Measurements from ENCODE around the gene CAPZA2. TPM values are rescaled to one million over a fixed set of nuclear protein-coding genes. Genes with fewer than 3 reads are reported as not detected.

Gene CAPZA2
- total and polyA plus RNA-seq, 9 of the 15 experiments (the other 6 are each of a cell fraction or from before 2014, with no cell fraction given): 67.0 to 524 (median 176) TPM

DNA sequence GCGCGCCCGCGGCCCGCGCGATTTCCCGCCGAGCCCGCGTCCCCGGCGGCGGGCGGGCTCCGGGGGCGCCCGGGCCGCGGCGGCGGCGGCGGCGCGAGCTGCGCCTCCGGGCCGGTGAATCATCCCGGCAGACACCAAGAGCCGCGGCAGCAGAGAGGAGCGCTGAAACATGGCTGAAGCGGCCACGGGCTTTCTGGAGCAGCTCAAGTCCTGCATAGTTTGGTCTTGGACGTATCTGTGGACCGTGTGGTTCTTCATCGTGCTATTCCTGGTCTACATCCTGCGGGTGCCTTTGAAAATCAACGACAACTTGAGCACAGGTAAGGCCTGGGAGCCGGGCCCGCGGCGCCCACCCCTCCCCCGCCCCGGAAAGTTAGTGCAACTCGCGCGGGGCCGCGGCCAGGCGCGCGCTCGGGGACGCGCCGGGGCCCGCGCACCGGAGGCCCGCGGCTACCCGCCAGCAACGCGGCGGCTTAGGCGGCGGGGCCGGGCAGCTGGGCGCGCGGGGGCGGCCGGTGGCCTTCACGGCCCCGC lies 91.1 kb downstream of the CAPZA2 start, which contains the start of gene ST7 (continued):
- TF ChIP-seq, protein P1, sequence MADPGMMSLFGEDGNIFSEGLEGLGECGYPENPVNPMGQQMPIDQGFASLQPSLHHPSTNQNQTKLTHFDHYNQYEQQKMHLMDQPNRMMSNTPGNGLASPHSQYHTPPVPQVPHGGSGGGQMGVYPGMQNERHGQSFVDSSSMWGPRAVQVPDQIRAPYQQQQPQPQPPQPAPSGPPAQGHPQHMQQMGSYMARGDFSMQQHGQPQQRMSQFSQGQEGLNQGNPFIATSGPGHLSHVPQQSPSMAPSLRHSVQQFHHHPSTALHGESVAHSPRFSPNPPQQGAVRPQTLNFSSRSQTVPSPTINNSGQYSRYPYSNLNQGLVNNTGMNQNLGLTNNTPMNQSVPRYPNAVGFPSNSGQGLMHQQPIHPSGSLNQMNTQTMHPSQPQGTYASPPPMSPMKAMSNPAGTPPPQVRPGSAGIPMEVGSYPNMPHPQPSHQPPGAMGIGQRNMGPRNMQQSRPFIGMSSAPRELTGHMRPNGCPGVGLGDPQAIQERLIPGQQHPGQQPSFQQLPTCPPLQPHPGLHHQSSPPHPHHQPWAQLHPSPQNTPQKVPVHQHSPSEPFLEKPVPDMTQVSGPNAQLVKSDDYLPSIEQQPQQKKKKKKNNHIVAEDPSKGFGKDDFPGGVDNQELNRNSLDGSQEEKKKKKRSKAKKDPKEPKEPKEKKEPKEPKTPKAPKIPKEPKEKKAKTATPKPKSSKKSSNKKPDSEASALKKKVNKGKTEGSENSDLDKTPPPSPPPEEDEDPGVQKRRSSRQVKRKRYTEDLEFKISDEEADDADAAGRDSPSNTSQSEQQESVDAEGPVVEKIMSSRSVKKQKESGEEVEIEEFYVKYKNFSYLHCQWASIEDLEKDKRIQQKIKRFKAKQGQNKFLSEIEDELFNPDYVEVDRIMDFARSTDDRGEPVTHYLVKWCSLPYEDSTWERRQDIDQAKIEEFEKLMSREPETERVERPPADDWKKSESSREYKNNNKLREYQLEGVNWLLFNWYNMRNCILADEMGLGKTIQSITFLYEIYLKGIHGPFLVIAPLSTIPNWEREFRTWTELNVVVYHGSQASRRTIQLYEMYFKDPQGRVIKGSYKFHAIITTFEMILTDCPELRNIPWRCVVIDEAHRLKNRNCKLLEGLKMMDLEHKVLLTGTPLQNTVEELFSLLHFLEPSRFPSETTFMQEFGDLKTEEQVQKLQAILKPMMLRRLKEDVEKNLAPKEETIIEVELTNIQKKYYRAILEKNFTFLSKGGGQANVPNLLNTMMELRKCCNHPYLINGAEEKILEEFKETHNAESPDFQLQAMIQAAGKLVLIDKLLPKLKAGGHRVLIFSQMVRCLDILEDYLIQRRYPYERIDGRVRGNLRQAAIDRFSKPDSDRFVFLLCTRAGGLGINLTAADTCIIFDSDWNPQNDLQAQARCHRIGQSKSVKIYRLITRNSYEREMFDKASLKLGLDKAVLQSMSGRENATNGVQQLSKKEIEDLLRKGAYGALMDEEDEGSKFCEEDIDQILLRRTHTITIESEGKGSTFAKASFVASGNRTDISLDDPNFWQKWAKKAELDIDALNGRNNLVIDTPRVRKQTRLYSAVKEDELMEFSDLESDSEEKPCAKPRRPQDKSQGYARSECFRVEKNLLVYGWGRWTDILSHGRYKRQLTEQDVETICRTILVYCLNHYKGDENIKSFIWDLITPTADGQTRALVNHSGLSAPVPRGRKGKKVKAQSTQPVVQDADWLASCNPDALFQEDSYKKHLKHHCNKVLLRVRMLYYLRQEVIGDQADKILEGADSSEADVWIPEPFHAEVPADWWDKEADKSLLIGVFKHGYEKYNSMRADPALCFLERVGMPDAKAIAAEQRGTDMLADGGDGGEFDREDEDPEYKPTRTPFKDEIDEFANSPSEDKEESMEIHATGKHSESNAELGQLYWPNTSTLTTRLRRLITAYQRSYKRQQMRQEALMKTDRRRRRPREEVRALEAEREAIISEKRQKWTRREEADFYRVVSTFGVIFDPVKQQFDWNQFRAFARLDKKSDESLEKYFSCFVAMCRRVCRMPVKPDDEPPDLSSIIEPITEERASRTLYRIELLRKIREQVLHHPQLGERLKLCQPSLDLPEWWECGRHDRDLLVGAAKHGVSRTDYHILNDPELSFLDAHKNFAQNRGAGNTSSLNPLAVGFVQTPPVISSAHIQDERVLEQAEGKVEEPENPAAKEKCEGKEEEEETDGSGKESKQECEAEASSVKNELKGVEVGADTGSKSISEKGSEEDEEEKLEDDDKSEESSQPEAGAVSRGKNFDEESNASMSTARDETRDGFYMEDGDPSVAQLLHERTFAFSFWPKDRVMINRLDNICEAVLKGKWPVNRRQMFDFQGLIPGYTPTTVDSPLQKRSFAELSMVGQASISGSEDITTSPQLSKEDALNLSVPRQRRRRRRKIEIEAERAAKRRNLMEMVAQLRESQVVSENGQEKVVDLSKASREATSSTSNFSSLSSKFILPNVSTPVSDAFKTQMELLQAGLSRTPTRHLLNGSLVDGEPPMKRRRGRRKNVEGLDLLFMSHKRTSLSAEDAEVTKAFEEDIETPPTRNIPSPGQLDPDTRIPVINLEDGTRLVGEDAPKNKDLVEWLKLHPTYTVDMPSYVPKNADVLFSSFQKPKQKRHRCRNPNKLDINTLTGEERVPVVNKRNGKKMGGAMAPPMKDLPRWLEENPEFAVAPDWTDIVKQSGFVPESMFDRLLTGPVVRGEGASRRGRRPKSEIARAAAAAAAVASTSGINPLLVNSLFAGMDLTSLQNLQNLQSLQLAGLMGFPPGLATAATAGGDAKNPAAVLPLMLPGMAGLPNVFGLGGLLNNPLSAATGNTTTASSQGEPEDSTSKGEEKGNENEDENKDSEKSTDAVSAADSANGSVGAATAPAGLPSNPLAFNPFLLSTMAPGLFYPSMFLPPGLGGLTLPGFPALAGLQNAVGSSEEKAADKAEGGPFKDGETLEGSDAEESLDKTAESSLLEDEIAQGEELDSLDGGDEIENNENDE (IDR thresholded peaks at IDR 0.05; ENCODE audit: low read depth, low read length): no peak
- TF ChIP-seq, protein P2, sequence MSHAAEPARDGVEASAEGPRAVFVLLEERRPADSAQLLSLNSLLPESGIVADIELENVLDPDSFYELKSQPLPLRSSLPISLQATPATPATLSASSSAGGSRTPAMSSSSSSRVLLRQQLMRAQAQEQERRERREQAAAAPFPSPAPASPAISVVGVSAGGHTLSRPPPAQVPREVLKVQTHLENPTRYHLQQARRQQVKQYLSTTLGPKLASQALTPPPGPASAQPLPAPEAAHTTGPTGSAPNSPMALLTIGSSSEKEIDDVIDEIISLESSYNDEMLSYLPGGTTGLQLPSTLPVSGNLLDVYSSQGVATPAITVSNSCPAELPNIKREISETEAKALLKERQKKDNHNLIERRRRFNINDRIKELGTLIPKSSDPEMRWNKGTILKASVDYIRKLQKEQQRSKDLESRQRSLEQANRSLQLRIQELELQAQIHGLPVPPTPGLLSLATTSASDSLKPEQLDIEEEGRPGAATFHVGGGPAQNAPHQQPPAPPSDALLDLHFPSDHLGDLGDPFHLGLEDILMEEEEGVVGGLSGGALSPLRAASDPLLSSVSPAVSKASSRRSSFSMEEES (CRISPR knock-in tag; IDR thresholded peaks at IDR 0.05): no peak
- no peak for TF ChIP-seq ELF4 (CRISPR knock-in tag; IDR thresholded peaks at IDR 0.05)
- TF ChIP-seq SAP30 (IDR thresholded peaks at IDR 0.05; ENCODE audit: borderline replicate concordance, insufficient read depth, low read depth, low read length, poor library complexity, severe bottlenecking): no peak
- TF ChIP-seq GTF2F1 (IDR thresholded peaks at IDR 0.05; ENCODE audit: low read depth, low read length): no peak
- no peak for TF ChIP-seq MIER1 (IDR thresholded peaks at IDR 0.05; ENCODE audit: low read depth)
- TF ChIP-seq, protein P3, sequence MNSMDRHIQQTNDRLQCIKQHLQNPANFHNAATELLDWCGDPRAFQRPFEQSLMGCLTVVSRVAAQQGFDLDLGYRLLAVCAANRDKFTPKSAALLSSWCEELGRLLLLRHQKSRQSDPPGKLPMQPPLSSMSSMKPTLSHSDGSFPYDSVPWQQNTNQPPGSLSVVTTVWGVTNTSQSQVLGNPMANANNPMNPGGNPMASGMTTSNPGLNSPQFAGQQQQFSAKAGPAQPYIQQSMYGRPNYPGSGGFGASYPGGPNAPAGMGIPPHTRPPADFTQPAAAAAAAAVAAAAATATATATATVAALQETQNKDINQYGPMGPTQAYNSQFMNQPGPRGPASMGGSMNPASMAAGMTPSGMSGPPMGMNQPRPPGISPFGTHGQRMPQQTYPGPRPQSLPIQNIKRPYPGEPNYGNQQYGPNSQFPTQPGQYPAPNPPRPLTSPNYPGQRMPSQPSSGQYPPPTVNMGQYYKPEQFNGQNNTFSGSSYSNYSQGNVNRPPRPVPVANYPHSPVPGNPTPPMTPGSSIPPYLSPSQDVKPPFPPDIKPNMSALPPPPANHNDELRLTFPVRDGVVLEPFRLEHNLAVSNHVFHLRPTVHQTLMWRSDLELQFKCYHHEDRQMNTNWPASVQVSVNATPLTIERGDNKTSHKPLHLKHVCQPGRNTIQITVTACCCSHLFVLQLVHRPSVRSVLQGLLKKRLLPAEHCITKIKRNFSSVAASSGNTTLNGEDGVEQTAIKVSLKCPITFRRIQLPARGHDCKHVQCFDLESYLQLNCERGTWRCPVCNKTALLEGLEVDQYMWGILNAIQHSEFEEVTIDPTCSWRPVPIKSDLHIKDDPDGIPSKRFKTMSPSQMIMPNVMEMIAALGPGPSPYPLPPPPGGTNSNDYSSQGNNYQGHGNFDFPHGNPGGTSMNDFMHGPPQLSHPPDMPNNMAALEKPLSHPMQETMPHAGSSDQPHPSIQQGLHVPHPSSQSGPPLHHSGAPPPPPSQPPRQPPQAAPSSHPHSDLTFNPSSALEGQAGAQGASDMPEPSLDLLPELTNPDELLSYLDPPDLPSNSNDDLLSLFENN (IDR thresholded peaks at IDR 0.05; ENCODE audit: low read depth in 2 of 2, low read length in 2 of 2): 0 out of 4 replicates have a peak, but pooled peaks of 1 of the 2 experiments have one; percentile 44
- no peak for TF ChIP-seq ZNF408 (CRISPR knock-in tag; IDR thresholded peaks at IDR 0.05; ENCODE audit: low read depth)
- no peak for TF ChIP-seq CBX1 (IDR thresholded peaks at IDR 0.05; ENCODE audit: low read depth)

All from K562 (cell line).